ENCODE data around the gene ANKRD42.

GRCh38 chr11:83156144-83156995 lies 37.1 kb upstream of the ANKRD42 start:
- TF ChIP-seq CTCF (conservative IDR thresholded peaks at IDR 0.05) = no peak
- no peak for TF ChIP-seq ZFX (IDR thresholded peaks at IDR 0.05)
